ENCODE results near the gene YAF2. TPM values are rescaled to one million over a fixed set of nuclear protein-coding genes. Genes with fewer than 3 reads are reported as not detected.

Gene YAF2
- total RNA-seq, 2 donors from 2014 or later, result 38.9 to 43.9 TPM

- H3K27ac ChIP-seq, result no peak overlapping the region
- H3K9me3 ChIP-seq, result no peaks in the 10 kb centered on the region
- H3K4me1 ChIP-seq (ENCODE audit: control insufficient read depth in 1 of 2, low read depth in 2 of 2), result peaks cover 4 to 10% of the 10 kb centered on the region in 2 donors
- DNase-seq (ENCODE audit: low spot score) (no peak), ATAC-seq (ENCODE audit: insufficient number of reproducible peaks, low FRiP score, low read depth) (no peak)
- no peaks in the 10 kb centered on the region for H3K36me3 ChIP-seq
- TF ChIP-seq CTCF (IDR thresholded peaks at IDR 0.05), result no peak
- no peaks in the 10 kb centered on the region for H3K27me3 ChIP-seq (replicated peaks; ENCODE audit: insufficient read depth)
- no peak overlapping the region for H3K4me3 ChIP-seq
Measured at GRCh38 chr12:42163913-42164312, 74.1 kb downstream of the YAF2 start.

GRCh38 chr12:42162965-42163364 is 75.1 kb downstream of the YAF2 start:
- no peaks in the 10 kb centered on the region for H3K27me3 ChIP-seq (replicated peaks; ENCODE audit: insufficient read depth)
- DNase-seq (ENCODE audit: low spot score) (no peak), ATAC-seq (ENCODE audit: insufficient number of reproducible peaks, low FRiP score, low read depth) (no peak)
- peaks cover 4 to 10% of the 10 kb centered on the region in 2 donors for H3K4me1 ChIP-seq (ENCODE audit: control insufficient read depth in 1 of 2, low read depth in 2 of 2)
- no peak overlapping the region for H3K27ac ChIP-seq
- H3K4me3 ChIP-seq, result no peak overlapping the region
- no peaks in the 10 kb centered on the region for H3K36me3 ChIP-seq
- no peak for TF ChIP-seq CTCF (IDR thresholded peaks at IDR 0.05)
- H3K9me3 ChIP-seq, result no peaks in the 10 kb centered on the region

- no peak overlapping the region for H3K4me3 ChIP-seq
Measured at GRCh38 chr12:42162193-42162592, 75.9 kb downstream of the YAF2 start.

GRCh38 chr12:42161529-42161928 is 76.5 kb downstream of the YAF2 start:
- H3K4me3 ChIP-seq, result no peak overlapping the region
- ATAC-seq (ENCODE audit: insufficient number of reproducible peaks, low FRiP score, low read depth) (no peak), DNase-seq (ENCODE audit: low spot score) (no peak)
- peaks cover 4 to 10% of the 10 kb centered on the region in 2 donors for H3K4me1 ChIP-seq (ENCODE audit: control insufficient read depth in 1 of 2, low read depth in 2 of 2)
- TF ChIP-seq CTCF (IDR thresholded peaks at IDR 0.05), result no peak
- no peaks in the 10 kb centered on the region for H3K9me3 ChIP-seq
- H3K36me3 ChIP-seq, result no peaks in the 10 kb centered on the region
- H3K27me3 ChIP-seq (replicated peaks; ENCODE audit: insufficient read depth), result no peaks in the 10 kb centered on the region
- no peak overlapping the region for H3K27ac ChIP-seq

More at GRCh38 chr12:42162193-42162592, 75.9 kb downstream of the YAF2 start:
- Histone ChIP-seq H3K27ac (no peak overlapping the region), H3K27me3 (replicated peaks; ENCODE audit: insufficient read depth) (no peaks in the 10 kb centered on the region), H3K36me3 (no peaks in the 10 kb centered on the region), H3K4me1 (ENCODE audit: control insufficient read depth in 1 of 2, low read depth in 2 of 2) (peaks cover 4 to 10% of the 10 kb centered on the region in 2 donors), H3K9me3 (no peaks in the 10 kb centered on the region)
- no peak for DNase-seq (ENCODE audit: low spot score)
- ATAC-seq (ENCODE audit: insufficient number of reproducible peaks, low FRiP score, low read depth), result no peak
- TF ChIP-seq CTCF (IDR thresholded peaks at IDR 0.05), result no peak

DNA sequence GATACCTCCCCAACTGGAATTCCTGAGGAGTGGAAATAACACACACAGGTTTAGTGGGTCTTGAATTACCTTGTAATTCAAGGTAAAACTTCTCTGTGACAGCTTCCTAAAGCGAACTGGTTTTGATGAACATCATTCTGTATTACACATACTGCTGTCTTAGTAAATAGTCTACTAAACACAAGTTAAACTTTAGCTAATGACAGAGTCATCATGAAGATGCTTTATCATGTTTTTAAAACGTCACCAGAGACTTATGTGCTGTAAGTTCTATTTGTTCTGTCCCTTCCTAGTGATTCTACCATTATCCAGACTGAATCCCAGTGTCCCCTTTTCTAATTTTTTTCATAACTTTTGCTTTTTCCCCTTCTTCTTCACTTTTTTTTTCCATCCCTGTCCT is 81.8 kb downstream of the YAF2 start:
- DNase-seq (ENCODE audit: low spot score) (no peak), ATAC-seq (ENCODE audit: insufficient number of reproducible peaks, low FRiP score, low read depth) (no peak)
- Histone ChIP-seq H3K27ac (no peak overlapping the region), H3K9me3 (no peaks in the 10 kb centered on the region), H3K36me3 (no peaks in the 10 kb centered on the region), H3K4me3 (no peak overlapping the region), H3K27me3 (replicated peaks; ENCODE audit: insufficient read depth) (no peaks in the 10 kb centered on the region), H3K4me1 (ENCODE audit: control insufficient read depth in 1 of 2, low read depth in 2 of 2) (no peaks in the 10 kb centered on the region)
- TF ChIP-seq CTCF (IDR thresholded peaks at IDR 0.05), result no peak

Data from thoracic aorta (tissue), 2 donors.